NOMO-1 treated with dmso at 0.1 percent for 144 hours (cell line): ENCODE results near the gene ANXA6.
"Not testable (repeated sequence)": the region's sequence is repeated elsewhere in the genome, so short reads cannot be mapped to it uniquely, and the experiment has no call there.

Experiments
- DNase-seq: peaks from one replicate; lab custom pipeline; 2025; ENCODE audit not compliant: unreplicated experiment; lab: John Stamatoyannopoulos, UW

ANXA6 gene

GRCh38 chr5:151181818-151182523 is 24.4 kb upstream of the ANXA6 start:
- DNase-seq = no peak

- no peak for DNase-seq
Measured at GRCh38 chr5:151180291-151180690, 22.7 kb upstream of the ANXA6 start.

- no peak for DNase-seq
Measured at GRCh38 chr5:151179489-151179840, 21.9 kb upstream of the ANXA6 start.

DNA sequence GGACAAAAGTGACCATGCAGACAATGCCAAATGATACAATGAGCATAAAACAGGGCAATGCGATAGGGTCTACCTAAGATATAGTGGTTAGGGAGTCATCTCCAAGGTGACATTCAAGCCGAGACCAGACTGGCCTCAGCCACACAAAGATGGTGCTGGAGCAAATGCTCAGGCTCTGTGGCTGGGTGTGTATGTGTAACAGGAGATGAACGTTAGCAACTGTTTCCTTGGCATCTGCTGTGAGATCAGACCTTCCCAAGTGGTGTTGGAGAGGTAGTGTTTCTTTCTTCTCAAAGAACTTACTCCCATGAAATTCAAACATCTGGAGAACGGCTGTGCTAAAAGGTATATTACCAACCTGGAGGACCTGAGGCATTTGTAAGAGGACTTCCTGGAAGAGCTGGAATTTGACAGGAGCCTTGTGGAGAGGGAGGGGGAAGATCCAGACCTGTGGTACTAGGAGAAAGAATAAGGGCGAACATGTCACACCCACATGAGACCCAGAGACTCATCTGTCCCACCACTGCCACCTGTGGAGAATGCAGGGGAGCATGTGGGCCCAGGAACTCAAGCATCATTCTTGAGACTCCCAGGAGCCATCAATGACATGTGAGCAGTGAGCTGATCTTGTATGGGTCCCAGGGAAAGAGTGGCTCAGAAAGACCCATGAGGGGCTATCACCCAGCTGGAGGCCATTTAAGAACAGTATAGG is 21.4 kb upstream of the ANXA6 start:
- DNase-seq = no peak

GRCh38 chr5:151178372-151178771 is 20.8 kb upstream of the ANXA6 start:
- no peak for DNase-seq

DNA sequence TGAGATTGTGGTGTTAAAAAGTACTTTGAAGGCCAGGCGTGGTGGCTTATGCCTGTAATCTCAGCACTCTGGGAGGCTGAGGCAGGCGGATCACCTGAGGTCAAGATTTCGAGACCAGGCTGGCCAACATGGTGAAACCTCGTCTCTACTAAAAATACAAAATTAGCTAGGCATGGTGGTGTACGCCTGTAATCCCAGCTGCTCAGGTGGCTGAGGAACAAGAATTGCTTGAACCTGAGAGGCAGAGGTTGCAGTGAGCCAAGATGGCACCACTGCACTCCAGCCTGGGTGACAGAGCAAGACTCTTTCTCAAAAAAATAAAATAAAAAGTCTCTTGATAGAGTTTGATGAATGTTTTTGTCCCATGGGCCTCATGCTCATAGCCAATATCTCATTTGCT is 18.7 kb upstream of the ANXA6 start:
- not testable (repeated sequence) for DNase-seq

DNA sequence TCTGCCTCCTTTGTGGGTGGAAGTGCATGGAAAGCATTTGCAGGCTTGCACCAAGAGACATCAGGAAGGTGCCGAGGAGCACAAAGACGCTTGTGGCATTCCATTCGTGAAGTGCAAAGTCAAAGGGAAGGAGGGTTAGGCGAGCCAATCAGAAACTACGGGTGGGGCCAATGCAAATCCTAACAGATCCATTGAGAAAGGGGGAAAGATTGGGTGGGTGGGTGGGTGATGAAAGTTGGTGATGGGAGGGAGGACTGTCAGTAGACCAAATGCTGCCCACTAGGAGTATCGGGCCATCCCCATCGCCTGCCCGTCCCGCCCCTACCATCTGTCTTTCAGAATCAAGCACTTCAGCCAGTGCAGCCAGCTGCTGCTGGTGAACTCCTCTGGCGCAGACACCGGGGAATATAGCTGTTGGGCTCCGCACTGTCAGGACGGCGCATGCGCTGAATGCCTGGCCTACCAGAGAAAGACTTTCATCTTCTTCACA is 17.1 kb upstream of the ANXA6 start:
- no peak for DNase-seq

GRCh38 chr5:151173711-151174611 is 16.4 kb upstream of the ANXA6 start:
- DNase-seq = no peak

DNA sequence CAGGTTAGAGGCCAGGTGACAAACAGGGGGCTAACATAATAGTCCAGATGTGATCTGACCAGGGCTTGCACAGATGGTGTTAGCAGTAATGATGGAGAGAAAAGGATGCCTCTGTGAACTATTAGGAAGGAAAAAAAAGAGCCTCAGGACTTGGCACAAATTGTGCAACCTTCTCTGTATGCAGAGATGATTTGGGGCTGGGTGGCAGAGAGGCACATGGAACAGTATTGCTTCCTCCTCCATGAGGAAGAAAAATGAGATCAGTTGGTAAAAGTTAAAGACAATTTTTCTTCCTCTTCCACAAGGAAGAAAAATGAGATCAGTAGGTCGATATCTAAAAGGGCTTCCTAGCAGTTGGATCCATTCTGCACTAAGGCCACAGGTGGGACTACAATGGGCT is 13.9 kb upstream of the ANXA6 start:
- peak; percentile 30 for DNase-seq

GRCh38 chr5:151168602-151169344 is 11.2 kb upstream of the ANXA6 start:
- DNase-seq = no peak

DNA sequence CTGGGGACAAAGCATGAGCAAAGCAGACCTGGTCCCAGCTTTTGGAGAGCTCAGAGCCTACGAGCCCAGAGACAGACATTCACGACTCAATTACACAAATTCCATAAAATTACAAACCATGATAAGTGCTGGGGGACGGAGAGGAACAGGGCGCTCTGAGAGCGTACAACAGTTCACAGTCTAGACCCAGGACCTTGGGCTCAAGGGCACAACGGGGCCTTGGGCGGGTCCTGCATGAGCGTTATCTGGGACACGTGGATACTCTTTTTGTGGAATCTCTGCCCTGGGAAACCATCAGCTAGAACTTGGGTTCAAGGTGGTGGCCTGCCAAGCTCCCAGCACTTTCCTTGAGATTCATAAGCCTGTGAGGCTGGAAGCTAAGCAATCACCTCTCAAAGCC is 9.4 kb upstream of the ANXA6 start:
- DNase-seq = no peak

DNA sequence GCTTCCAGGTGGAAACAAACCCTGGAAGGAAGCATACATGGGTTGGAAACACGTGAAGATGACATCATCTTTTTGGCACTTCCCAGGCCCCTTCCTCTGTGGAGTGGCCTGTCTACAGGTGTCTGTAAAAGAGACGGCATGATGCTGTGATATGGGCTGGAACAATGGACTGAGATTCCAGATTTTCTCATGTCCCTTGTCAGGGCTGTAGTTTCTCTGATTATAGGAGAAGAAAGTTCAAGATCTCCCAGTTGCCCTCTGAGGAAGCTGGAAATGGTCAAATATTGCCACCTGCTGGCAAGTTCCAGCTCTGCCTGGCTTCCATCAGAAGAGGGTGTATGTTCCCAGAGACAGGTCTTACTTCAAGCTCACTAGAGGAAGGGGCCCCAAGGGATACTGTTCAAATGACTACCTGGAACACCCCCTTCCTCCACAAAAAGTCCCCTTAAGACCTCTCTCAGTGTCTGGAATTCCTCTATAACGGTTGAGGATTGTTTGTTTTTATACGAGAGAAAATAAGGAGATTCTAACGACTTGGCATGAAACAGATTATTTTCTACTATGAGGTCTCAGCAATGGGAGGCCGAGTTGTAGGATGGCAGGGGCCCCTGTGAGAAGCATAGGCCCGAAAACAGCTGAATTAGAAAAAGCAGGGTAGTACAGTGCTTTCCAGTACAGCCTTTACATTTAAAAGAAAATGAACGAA is 7.3 kb upstream of the ANXA6 start:
- DNase-seq = peak; percentile 11

DNA sequence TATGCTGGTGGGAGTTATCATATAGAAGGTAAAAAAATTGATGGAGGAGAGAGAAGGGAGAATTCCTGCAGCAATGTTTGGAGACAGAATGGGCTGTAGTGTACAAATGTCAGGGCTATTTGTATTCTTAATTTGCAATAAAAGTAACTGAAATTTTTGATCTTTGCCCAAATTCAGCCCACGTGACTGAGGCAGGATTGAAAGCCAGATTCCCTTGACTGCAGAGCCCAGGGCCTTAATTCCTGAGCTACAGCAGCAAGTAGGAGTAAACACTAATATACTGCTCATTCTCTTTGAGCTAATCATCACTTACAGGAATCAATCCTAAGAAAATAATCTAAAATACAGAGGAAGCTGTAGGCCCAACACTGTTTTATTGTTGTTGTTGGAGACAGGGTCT is 5.2 kb upstream of the ANXA6 start:
- no peak for DNase-seq

GRCh38 chr5:151159649-151160373 is 2.2 kb upstream of the ANXA6 start:
- no peak for DNase-seq

- no peak for DNase-seq
Measured at GRCh38 chr5:151158287-151158661, 695 bp upstream of the ANXA6 start.

DNA sequence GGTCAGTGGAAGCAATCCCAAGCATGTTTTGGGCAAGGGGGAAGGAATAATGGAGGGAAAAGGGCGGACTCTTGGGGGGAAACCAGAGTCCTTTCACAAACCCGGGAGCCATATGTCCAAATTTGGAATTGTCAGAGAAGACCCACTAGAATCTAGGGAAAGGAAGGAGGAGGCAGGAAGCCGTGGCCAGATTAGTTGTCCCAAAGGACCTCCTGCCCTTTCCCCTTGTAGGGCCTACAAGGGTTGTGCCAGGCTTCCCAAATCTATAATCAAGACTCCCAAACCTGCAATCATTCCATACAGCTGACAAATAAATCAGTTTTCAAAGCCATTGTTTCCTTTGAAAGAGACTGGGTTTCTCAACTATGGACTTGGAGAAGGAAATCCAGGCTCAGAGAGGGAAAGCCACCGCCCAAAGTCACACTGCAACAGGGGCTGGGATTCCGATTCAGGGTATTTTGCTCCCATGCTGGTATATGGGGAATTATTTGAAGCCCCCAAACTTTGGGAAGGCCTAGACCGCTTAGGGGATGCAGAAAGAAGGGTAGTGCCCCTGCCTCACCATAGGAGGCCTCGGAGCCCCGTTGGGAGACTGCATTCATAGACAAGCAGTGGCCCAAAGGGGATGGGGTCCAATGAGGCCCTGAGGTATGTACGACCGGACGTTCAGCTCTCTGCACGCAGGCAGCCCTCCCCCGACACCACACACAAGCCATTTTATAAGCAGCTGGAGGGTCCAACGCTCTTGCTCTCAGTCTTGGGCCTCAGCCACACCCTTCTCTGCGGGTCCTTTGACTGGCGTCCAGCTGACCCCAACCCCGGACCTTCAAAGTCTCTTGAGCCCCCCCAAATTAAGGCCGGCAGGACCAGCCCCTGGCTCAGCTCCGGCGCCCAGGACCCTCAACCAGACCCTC is 815 bp downstream of the ANXA6 start:
- DNase-seq = no peak

DNA sequence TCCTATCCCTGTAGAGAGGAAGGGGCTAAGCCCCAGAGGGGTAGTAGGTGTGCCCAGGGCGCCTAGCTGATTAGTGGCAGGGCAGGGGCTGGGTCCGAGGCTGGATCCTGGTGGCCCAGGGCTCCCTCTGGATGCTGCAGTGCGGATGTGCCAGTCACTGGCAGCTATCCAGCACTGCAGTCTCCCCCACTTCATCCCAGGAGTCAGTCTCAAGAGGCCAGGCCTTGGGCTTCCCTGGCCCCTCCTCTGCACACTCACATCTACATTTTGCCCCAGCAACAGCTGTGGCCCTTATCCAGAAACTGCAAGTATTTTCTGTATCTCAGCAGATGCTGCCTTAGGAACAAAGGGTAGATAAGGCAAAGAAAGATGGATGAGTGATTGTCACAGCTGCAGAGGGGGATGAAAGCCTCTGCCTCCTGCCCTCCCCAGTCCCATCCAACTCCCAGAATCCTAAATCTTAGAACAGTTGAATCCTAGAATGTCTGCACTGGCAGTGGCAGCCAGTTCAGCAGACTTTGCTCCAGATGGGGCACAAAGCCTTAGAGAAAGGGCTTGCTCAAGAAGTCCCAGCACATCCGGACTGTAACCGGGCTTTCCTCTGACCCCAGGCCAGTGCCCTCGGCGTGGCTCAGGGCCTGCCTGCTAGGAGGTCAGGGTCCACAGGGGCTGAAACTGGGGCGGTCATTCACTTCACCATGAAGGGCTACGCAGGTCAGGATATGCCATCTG is 1.6 kb downstream of the ANXA6 start:
- DNase-seq = no peak
